A673 (cell line): ENCODE measurements around the gene DNMT3A. TPM values are rescaled to one million over a fixed set of nuclear protein-coding genes. Genes with fewer than 3 reads are reported as not detected.

Experiments used
- BruUV-seq: library from RNA; stranded (reverse); fragments of 400-500 nt; replicated peaks from 2 replicates; lab custom pipeline; 2021; lab: Mats Ljungman, UMichigan
- CTCF ChIA-PET: fragments of 300-600 bp; sonication (Branson Sonifier 250); formaldehyde crosslinking; loops from one replicate; lab custom pipeline; 2022; ENCODE audit warnings: antibody characterized with exemption; lab: Charles Lee
- POLR2A ChIA-PET: fragments of 300-600 bp; sonication (Branson Sonifier 250); formaldehyde crosslinking; loops from one replicate; lab custom pipeline; 2022; ENCODE audit warnings: antibody characterized with exemption; ENCODE audit not compliant: low non-redundant PET; lab: Charles Lee
- DNase-seq: peaks from one replicate; pipeline ENCODE4 v3.0.0-alpha.2; 2015; ENCODE audit warnings: low spot score
- H3K27ac ChIP-seq: fragments of 200-600 bp; sonication (generic); 2 replicates; pipeline ENCODE4 v1.5.1; 2016; ENCODE audit warnings: mixed run types, low read depth, mild to moderate bottlenecking, mixed read lengths, antibody characterized with exemption, low read length; ENCODE audit not compliant: poor library complexity, severe bottlenecking
- H3K27me3 ChIP-seq: fragments of 200-600 bp; sonication (generic); replicated peaks from 2 replicates; pipeline ENCODE4 v1.6.1; 2017; ENCODE audit warnings: mixed run types, low read depth, mild to moderate bottlenecking, mixed read lengths, antibody characterized with exemption, low read length; ENCODE audit not compliant: insufficient read depth, poor library complexity
- H3K36me3 ChIP-seq: fragments of 200-600 bp; sonication (generic); 2 replicates; pipeline ENCODE4 v1.6.1; 2016; ENCODE audit warnings: mixed run types, mild to moderate bottlenecking, mixed read lengths, antibody characterized with exemption, low read length; ENCODE audit not compliant: insufficient read depth, poor library complexity, severe bottlenecking
- H3K4me1 ChIP-seq: fragments of 200-600 bp; sonication (generic); 2 replicates; pipeline ENCODE4 v1.6.1; 2017; ENCODE audit warnings: mixed run types, mild to moderate bottlenecking, mixed read lengths, antibody characterized with exemption, low read length; ENCODE audit not compliant: insufficient read depth, poor library complexity, severe bottlenecking
- H3K4me3 ChIP-seq: fragments of 200-600 bp; sonication (generic); 2 replicates; pipeline ENCODE4 v1.5.1; 2016; ENCODE audit warnings: low read depth, mixed run types, mild to moderate bottlenecking, mixed read lengths, low read length; ENCODE audit not compliant: poor library complexity, severe bottlenecking
- H3K9me3 ChIP-seq: fragments of 200-600 bp; sonication (generic); 2 replicates; pipeline ENCODE4 v1.6.1; 2016; ENCODE audit warnings: mixed run types, low read depth, mild to moderate bottlenecking, mixed read lengths, antibody characterized with exemption, low read length; ENCODE audit not compliant: poor library complexity, severe bottlenecking
- EZH2 ChIP-seq: fragments of 200-600 bp; sonication (generic); IDR thresholded peaks from 2 replicates; pipeline ENCODE4 v1.6.1; 2017; ENCODE audit warnings: borderline replicate concordance, low read depth, mild to moderate bottlenecking, mixed read lengths, antibody characterized with exemption, low read length; ENCODE audit not compliant: poor library complexity, severe bottlenecking
- intact Hi-C: fragments of 100-400 bp; cut with micrococcal nuclease; formaldehyde crosslinking; loops from one replicate; pipeline ENCODE4 v1.10.0; 2022; ENCODE audit not compliant: unreplicated experiment
- total RNA-seq: library from RNA; stranded (reverse); gene quantifications from 2 replicates; pipeline ENCODE4 v1.2.3, GENCODE V29; 2021
- TF ChIP-seq, protein P1 (sequence below): fragments of 300-800, 200-600 bp; sonication (generic); conservative IDR thresholded peaks from 2 replicates; pipeline ENCODE4 v1.5.1; 2017; ENCODE audit warnings: low read depth, mild to moderate bottlenecking, antibody characterized with exemption, low read length, moderate library complexity, mixed read lengths

The DNMT3A gene
- total RNA-seq, 1 experiment from 2014 or later: 109 TPM

DNA sequence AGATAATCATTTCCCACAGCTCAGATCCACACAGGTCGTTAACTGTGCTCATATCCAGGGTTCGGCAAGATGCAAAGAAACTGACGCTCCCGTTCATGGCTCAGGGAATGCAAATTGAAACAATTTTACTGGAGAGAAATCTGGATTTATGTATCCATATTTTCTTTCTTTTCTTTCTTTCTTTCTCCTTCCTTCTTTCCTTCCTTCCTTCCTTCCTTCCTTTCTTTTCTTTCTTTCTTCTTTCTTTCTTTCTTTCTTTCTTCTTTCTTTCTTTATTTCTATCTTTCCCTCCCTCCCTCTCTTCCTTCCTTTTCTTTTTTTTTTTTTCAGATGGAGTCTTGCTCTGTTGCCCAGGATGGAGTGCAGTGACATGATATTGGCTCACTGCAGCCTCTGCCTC, 153.3 kb downstream of the DNMT3A start:
- no peak for DNase-seq
- no peaks in the 10 kb centered on the region for H3K27me3 ChIP-seq
- no peaks in the 10 kb centered on the region for H3K36me3 ChIP-seq
- H3K4me1 ChIP-seq: no peaks in the 10 kb centered on the region
- ChIA-PET POLR2A (no interaction called here), CTCF (no interaction called here)
- intact Hi-C loops: no loop called here
- no peak for TF ChIP-seq EZH2
- TF ChIP-seq, protein P1, sequence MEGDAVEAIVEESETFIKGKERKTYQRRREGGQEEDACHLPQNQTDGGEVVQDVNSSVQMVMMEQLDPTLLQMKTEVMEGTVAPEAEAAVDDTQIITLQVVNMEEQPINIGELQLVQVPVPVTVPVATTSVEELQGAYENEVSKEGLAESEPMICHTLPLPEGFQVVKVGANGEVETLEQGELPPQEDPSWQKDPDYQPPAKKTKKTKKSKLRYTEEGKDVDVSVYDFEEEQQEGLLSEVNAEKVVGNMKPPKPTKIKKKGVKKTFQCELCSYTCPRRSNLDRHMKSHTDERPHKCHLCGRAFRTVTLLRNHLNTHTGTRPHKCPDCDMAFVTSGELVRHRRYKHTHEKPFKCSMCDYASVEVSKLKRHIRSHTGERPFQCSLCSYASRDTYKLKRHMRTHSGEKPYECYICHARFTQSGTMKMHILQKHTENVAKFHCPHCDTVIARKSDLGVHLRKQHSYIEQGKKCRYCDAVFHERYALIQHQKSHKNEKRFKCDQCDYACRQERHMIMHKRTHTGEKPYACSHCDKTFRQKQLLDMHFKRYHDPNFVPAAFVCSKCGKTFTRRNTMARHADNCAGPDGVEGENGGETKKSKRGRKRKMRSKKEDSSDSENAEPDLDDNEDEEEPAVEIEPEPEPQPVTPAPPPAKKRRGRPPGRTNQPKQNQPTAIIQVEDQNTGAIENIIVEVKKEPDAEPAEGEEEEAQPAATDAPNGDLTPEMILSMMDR: no peak
- no peak overlapping the region for H3K27ac ChIP-seq
- no peaks in the 10 kb centered on the region for H3K9me3 ChIP-seq
- H3K4me3 ChIP-seq: no peak overlapping the region
- BruUV-seq: no TSS peak

- BruUV-seq: no TSS peak
- TF ChIP-seq, protein P1: no peak
- TF ChIP-seq EZH2: no peak
- intact Hi-C loops: no loop called here
These were observed 153.9 kb downstream of the DNMT3A start for GRCh38 chr2:25187729-25188350.

DNA sequence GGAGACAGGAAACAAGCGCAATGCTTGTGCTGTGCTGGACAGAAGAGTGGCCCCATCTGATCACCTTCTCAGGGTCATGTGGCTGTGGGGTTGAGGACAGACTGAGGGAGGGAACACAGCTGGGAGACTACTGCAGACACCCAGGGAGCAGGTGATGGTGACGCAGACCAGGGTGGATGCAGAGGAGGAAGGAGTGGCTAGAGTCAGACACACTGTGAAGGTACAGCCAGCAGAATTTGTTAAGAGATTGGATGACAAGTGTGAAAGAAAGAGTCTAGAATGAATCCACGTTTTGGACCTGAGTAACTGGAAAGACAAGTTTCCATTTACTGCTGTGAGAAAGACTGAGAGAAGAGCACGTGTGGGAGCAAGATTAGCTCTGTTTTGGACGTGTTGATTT, 157.5 kb downstream of the DNMT3A start:
- Histone ChIP-seq H3K4me1 (no peaks in the 10 kb centered on the region), H3K27me3 (peaks cover 3% of the 10 kb centered on the region), H3K27ac (no peak overlapping the region), H3K36me3 (no peaks in the 10 kb centered on the region), H3K4me3 (no peak overlapping the region), H3K9me3 (no peaks in the 10 kb centered on the region)
- POLR2A ChIA-PET: interaction anchor here (0.6 kb wide), 1 partner anchor 309 kb away, joined by 3 read pairs; no protein-coding TSS in a partner anchor
- no TSS peak for BruUV-seq
- intact Hi-C loops: no loop called here
- CTCF ChIA-PET: no interaction called here
- no peak for DNase-seq
- TF ChIP-seq, protein P1: no peak
- no peak for TF ChIP-seq EZH2

More at GRCh38 chr2:25187729-25188350, 153.9 kb downstream of the DNMT3A start:
- Histone ChIP-seq H3K36me3 (no peaks in the 10 kb centered on the region), H3K27me3 (no peaks in the 10 kb centered on the region), H3K9me3 (no peaks in the 10 kb centered on the region), H3K4me3 (no peak overlapping the region), H3K27ac (no peak overlapping the region), H3K4me1 (no peaks in the 10 kb centered on the region)
- no peak for DNase-seq
- POLR2A ChIA-PET: no interaction called here
- CTCF ChIA-PET: no interaction called here
